Stomach (tissue), 9 donors: ENCODE results near the gene MST1R. TPM values are rescaled to one million over a fixed set of nuclear protein-coding genes. Genes with fewer than 3 reads are reported as not detected.

Experiments used
- DNase-seq, 2 donors: peaks; one replicate each; pipeline versions ENCODE4 v3.0.0 to v3.0.0-alpha.2; 2013 to 2019
- H3K27ac ChIP-seq, 5 donors: fragments of 200-600 bp in 4 of 5; sonication (generic) in 4 of 5; one replicate each; pipeline ENCODE4 v1.5.1; 2013 to 2019; ENCODE audit warnings: mild to moderate bottlenecking in 1 of 5, moderate library complexity in 1 of 5
- H3K27me3 ChIP-seq, 3 donors: fragments of 200-600 bp; sonication (generic); one replicate each; pipeline ENCODE4 v1.5.1; 2017 to 2019; ENCODE audit warnings: mixed run types in 1 of 3
- H3K36me3 ChIP-seq, 4 donors: fragments of 200-600 bp; sonication (generic); 1 replicate in 3 of 4; 2 replicates in 1 of 4; pipeline ENCODE4 v1.5.1; 2016 to 2019
- H3K4me1 ChIP-seq, 4 donors: fragments of 200-600 bp; sonication (generic); one replicate each; pipeline ENCODE4 v1.5.1; 2016 to 2019
- H3K4me3 ChIP-seq, 4 donors: fragments of 200-600 bp; sonication (generic) in 3 of 4; one replicate each; pipeline ENCODE4 v1.5.1; 2016 to 2019; ENCODE audit warnings: mild to moderate bottlenecking in 1 of 4
- H3K9me3 ChIP-seq, 4 donors: fragments of 200-600 bp; sonication (generic); one replicate each; pipeline ENCODE4 v1.5.1; 2016 to 2019
- EP300 ChIP-seq: sonication (generic); formaldehyde crosslinking; IDR thresholded peaks from one replicate; pipeline ENCODE4 v1.6.1; 2017; ENCODE audit warnings: antibody characterized with exemption
- POLR2A ChIP-seq, 4 donors: fragments of 450-650 bp; IDR thresholded peaks; one replicate each; pipeline ENCODE4 v1.6.1; 2016; ENCODE audit warnings: antibody characterized with exemption in 4 of 4, control low read depth in 2 of 4, mild to moderate bottlenecking in 1 of 4, moderate library complexity in 1 of 4
- POLR2AphosphoS5 ChIP-seq, 3 donors: sonication (generic); formaldehyde crosslinking; IDR thresholded peaks; one replicate each; pipeline ENCODE4 v1.6.1; 2016; ENCODE audit warnings: antibody characterized with exemption in 3 of 3
- WGBS, 5 donors: extraction: QIAGEN DNeasy Blood & Tissue Kit in 3 of 5; methylation state at CpG; one replicate each; pipeline versions ENCODE4 v1.1.5 to v1.1.7; 2013 to 2018; 5-methylcytosine and 5-hydroxymethylcytosine counted together
- intact Hi-C: fragments of 100-400 bp; cut with DNase I; formaldehyde crosslinking; loops from one replicate; pipeline ENCODE4 v1.15.1; 2023; ENCODE audit warnings: low total_unique reads
- polyA plus RNA-seq, 3 donors: library from polyadenylated mRNA; stranded (reverse); fragments of 200-250 nt; gene quantifications; one replicate each; pipeline ENCODE4 v1.2.3, GENCODE V29; 2013
- total RNA-seq, 5 donors: library from RNA; depleted of rRNA; stranded (reverse); fragments of >200 nt; gene quantifications; one replicate each; pipeline versions ENCODE4 v1.1.0 to v1.2.3, GENCODE V29; 2014 to 2016
- TF ChIP-seq, protein P1 (sequence below), 7 experiments: fragments of 450-650 bp in 4 of 7; fragments of 200-600 bp in 3 of 7; sonication (generic) in 3 of 7; IDR thresholded peaks; one replicate each; pipeline ENCODE4 v1.5.1; 2016 to 2019; ENCODE audit warnings: antibody characterized with exemption in 7 of 7, control low read depth in 2 of 7, mild to moderate bottlenecking in 1 of 7
- donor health status: healthy with polysubstance abuse.
- donor health status: Bipolar disorder and iron deficiency.
- donor health status: healthy.

MST1R gene
- total and polyA plus RNA-seq, 8 donors: 15.9 to 386 (median 76.7) TPM

DNA sequence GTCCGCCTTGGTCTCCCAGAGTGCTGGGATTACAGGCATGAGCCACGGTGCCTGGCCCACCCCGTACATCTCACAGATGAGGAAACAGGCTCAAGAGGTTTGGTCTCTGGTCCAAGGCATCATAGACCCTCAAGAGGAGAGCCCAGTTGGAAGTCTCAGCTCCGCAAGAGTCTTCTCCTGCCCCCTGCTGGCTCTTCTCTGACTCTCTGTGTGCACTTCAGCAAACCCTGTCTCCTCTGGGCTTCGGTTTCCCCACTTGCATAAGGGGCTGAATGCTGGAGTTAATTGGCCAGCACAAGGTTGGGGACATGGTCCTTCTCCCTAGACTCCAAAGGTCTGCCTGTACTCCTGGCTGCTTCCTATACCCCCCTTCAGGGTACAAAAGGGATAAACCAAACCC lies 3.9 kb downstream of the MST1R start:
- Histone ChIP-seq H3K9me3 (no peaks in the 10 kb centered on the region), H3K27ac (peak overlapping the region; percentile 86 to 93 (median 90)), H3K36me3 (peaks cover 18 to 38% (median 35%) of the 10 kb centered on the region in 4 donors), H3K4me1 (peaks cover 24 to 70% (median 50%) of the 10 kb centered on the region in 4 donors), H3K4me3 (peak overlapping the region in 3 of 4 donors; percentile 4 to 54 (median 16)), H3K27me3 (no peaks in the 10 kb centered on the region)
- DNase-seq: peak in 1 of 2 donors; percentile 38
- 64 to 83% (median 81%) methylated on average over 5 of the region's 5 CpGs for WGBS, 5 donors
- TF ChIP-seq, protein P1, sequence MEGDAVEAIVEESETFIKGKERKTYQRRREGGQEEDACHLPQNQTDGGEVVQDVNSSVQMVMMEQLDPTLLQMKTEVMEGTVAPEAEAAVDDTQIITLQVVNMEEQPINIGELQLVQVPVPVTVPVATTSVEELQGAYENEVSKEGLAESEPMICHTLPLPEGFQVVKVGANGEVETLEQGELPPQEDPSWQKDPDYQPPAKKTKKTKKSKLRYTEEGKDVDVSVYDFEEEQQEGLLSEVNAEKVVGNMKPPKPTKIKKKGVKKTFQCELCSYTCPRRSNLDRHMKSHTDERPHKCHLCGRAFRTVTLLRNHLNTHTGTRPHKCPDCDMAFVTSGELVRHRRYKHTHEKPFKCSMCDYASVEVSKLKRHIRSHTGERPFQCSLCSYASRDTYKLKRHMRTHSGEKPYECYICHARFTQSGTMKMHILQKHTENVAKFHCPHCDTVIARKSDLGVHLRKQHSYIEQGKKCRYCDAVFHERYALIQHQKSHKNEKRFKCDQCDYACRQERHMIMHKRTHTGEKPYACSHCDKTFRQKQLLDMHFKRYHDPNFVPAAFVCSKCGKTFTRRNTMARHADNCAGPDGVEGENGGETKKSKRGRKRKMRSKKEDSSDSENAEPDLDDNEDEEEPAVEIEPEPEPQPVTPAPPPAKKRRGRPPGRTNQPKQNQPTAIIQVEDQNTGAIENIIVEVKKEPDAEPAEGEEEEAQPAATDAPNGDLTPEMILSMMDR (IDR thresholded peaks at IDR 0.05): peak in 1 of 7 experiments; percentile 8
- TF ChIP-seq POLR2A (IDR thresholded peaks at IDR 0.05): no peak
- intact Hi-C loops: no loop called here

DNA sequence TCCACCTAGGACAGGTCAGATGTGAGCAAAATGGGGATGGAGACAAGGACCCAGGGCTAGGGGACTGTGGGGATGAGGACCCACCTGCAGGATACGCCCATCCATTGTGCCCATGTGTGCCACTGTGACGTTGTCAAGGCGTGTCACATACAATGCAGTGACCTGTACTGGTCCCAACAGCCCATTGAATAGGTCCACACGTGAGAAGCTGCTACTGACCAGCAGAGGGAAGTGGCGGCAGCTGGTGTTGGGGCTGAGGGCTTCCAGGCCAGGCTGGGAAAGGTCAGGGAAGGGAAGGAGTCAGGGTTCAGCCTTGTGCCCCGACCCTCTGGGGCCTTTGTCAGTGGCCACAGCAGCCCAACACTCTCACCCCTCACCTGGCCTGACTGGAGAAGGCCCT lies 4.7 kb downstream of the MST1R start:
- Histone ChIP-seq H3K4me3 (peak overlapping the region in 1 of 4 donors; percentile 54), H3K36me3 (peaks cover 19 to 46% (median 44%) of the 10 kb centered on the region in 4 donors), H3K9me3 (no peaks in the 10 kb centered on the region), H3K27me3 (no peaks in the 10 kb centered on the region), H3K4me1 (peaks cover 15 to 61% (median 42%) of the 10 kb centered on the region in 4 donors), H3K27ac (peak overlapping the region in 4 of 5 donors; percentile 37 to 93 (median 66))
- no peak for TF ChIP-seq POLR2AphosphoS5 (IDR thresholded peaks at IDR 0.05)
- TF ChIP-seq POLR2A (IDR thresholded peaks at IDR 0.05): no peak
- TF ChIP-seq, protein P1 (IDR thresholded peaks at IDR 0.05): no peak
- no peak for TF ChIP-seq EP300
- intact Hi-C loops: no loop called here
- 42 to 68% (median 58%) methylated on average over 6 of the region's 6 CpGs for WGBS, 5 donors
- peak in 1 of 2 donors; percentile 31 for DNase-seq

DNA sequence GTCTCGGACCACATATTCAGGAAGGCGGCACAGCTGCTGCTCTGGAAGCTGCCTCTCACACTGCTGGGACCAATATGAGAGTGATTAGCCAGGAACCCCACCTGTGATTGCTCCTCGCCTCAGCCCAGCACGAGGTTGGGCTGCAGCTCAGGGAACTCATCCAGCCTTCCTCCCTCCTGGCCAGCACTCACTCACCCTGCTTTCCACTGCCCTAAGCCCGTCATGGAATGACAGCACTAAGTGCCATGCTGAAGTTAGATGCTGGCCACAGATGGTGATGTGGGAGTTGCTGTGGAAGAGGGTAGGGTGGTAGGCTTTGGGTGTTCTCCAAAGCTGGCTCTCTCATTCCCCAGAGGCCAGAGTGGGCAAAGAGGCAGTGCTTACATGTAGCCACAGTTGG lies 7.3 kb downstream of the MST1R start:
- H3K4me3 ChIP-seq: no peak overlapping the region
- no peaks in the 10 kb centered on the region for H3K9me3 ChIP-seq
- H3K27me3 ChIP-seq: no peaks in the 10 kb centered on the region
- DNase-seq: no peak
- peaks cover 9 to 35% (median 20%) of the 10 kb centered on the region in 4 donors for H3K4me1 ChIP-seq
- no peak overlapping the region for H3K27ac ChIP-seq
- intact Hi-C loops: no loop called here
- WGBS, 5 donors: 82 to 92% (median 86%) methylated on average over 1 to 5 of the region's 5 CpGs
- H3K36me3 ChIP-seq: peaks cover 19 to 69% (median 64%) of the 10 kb centered on the region in 4 donors
- TF ChIP-seq EP300 (no peak), POLR2AphosphoS5 (IDR thresholded peaks at IDR 0.05) (no peak), POLR2A (IDR thresholded peaks at IDR 0.05) (no peak)

DNA sequence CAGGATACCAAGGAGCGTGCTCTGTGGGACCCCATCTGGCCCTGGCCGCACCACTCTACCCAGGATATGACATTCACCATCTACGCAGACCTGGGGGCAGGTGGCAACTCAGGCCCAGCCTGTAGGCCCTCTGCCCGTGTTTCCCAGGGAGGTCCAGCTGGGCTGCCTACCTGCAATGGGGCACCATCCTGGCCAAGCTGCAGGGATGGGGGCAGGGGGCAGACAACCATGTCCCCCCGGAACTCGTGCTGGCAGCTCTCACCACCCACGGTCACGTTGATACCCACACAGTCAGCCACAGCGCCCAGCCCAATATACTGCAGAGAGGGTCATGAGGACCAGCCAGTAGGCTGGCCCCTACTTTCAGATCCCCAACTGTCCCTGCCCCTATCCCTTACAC lies 7.9 kb downstream of the MST1R start:
- Histone ChIP-seq H3K4me1 (peaks cover 5 to 29% (median 15%) of the 10 kb centered on the region in 4 donors), H3K27ac (no peak overlapping the region), H3K36me3 (peaks cover 19 to 75% (median 69%) of the 10 kb centered on the region in 4 donors), H3K4me3 (no peak overlapping the region), H3K27me3 (no peaks in the 10 kb centered on the region), H3K9me3 (no peaks in the 10 kb centered on the region)
- DNase-seq: no peak
- no peak for TF ChIP-seq EP300
- TF ChIP-seq POLR2A (IDR thresholded peaks at IDR 0.05): no peak
- TF ChIP-seq POLR2AphosphoS5 (IDR thresholded peaks at IDR 0.05): no peak
- TF ChIP-seq, protein P1 (IDR thresholded peaks at IDR 0.05): no peak
- intact Hi-C loops: no loop called here
- 93 to 100% (median 94%) methylated on average over 2 to 9 of the region's 9 CpGs for WGBS, 5 donors

DNA sequence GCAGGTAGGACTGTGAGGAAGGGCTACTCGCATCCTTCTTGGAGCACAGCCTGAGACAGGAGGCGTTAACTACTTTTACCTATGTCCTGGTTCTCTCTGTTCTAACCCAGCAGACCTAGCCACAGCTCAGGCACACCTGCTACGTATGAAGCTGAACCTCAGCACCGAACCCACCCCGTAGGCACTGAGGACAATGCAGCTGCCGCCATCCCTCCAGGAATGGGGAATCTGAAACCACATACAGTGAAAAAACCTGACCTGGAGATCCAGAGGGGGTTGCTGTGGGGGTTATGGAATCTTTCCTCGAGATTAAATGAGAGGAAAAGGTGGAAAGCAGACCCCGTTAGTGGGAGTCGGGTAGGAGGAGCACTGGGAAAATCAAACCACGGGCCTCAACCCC lies 14.4 kb downstream of the MST1R start:
- Histone ChIP-seq H3K36me3 (peaks cover 9 to 77% (median 59%) of the 10 kb centered on the region in 4 donors), H3K4me3 (no peak overlapping the region), H3K27ac (no peak overlapping the region), H3K9me3 (no peaks in the 10 kb centered on the region), H3K27me3 (no peaks in the 10 kb centered on the region), H3K4me1 (no peaks in the 10 kb centered on the region)
- WGBS, 5 donors: 79 to 89% (median 83%) methylated on average over 10 of the region's 10 CpGs
- DNase-seq: no peak
- intact Hi-C loops: no loop called here
- TF ChIP-seq, protein P1 (IDR thresholded peaks at IDR 0.05): no peak
- TF ChIP-seq POLR2AphosphoS5 (IDR thresholded peaks at IDR 0.05) (no peak), POLR2A (IDR thresholded peaks at IDR 0.05) (no peak), EP300 (no peak)
